SK-N-MC (cell line): ENCODE results near the gene G6PC1.
"Not testable (repeated sequence)": the region's sequence is repeated elsewhere in the genome, so short reads cannot be mapped to it uniquely, and the experiment has no call there.

Experiments used
- EZH2 ChIP-seq: fragments of 200-600 bp; sonication (generic); IDR thresholded peaks from one replicate; pipeline ENCODE4 v1.6.1; 2017; ENCODE audit warnings: antibody characterized with exemption
- POLR2AphosphoS5 ChIP-seq: IDR thresholded peaks from 2 replicates; pipeline ENCODE4 v1.6.1; 2012; ENCODE audit warnings: mild to moderate bottlenecking, low read depth, low read length, borderline replicate concordance

DNA sequence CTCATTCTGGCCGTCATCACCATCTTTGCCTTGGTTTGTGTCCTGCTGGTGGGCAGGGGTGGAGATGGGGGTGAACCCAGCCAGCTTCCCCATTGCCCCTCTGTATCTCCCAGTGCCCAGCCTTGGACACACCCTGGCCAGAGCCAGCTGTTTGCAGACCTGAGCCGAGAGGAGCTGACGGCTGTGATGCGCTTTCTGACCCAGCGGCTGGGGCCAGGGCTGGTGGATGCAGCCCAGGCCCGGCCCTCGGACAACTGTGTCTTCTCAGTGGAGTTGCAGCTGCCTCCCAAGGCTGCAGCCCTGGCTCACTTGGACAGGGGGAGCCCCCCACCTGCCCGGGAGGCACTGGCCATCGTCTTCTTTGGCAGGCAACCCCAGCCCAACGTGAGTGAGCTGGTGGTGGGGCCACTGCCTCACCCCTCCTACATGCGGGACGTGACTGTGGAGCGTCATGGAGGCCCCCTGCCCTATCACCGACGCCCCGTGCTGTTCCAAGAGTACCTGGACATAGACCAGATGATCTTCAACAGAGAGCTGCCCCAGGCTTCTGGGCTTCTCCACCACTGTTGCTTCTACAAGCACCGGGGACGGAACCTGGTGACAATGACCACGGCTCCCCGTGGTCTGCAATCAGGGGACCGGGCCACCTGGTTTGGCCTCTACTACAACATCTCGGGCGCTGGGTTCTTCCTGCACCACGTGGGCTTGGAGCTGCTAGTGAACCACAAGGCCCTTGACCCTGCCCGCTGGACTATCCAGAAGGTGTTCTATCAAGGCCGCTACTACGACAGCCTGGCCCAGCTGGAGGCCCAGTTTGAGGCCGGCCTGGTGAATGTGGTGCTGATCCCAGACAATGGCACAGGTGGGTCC is 49.0 kb upstream of the G6PC1 start:
- TF ChIP-seq EZH2, POLR2AphosphoS5: not testable (repeated sequence)
